ENCODE data around the gene FAF1. TPM values are rescaled to one million over a fixed set of nuclear protein-coding genes. Genes with fewer than 3 reads are reported as not detected.

Gene FAF1
- total RNA-seq, 2 experiments from 2014 or later = 42.3 to 114 TPM

DNA sequence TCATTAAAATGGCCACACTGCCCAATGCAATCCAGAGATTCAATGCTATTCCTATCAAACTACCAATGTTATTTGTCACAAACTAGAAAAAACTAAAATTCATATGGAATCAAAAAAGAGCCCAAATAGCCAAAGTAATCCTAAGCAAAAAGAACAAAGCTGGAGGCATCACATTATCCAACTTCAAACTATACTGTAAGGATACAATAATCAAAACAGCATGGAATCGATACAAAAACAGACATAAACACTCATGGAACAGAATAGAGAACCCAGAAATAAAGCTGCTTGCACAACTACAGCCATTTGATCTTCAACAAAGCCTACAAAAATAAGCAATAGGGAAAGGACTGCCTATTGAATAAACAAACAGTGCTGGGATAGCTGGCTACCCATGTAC is 100.4 kb downstream of the FAF1 start:
- POLR2A ChIA-PET = interaction anchor here (0.6 to 0.9 kb wide), 2 partner anchors 21 to 268 kb away, joined by 3 to 4 read pairs; no protein-coding TSS in a partner anchor
- BruUV-seq (replicated peaks) = no TSS peak

DNA sequence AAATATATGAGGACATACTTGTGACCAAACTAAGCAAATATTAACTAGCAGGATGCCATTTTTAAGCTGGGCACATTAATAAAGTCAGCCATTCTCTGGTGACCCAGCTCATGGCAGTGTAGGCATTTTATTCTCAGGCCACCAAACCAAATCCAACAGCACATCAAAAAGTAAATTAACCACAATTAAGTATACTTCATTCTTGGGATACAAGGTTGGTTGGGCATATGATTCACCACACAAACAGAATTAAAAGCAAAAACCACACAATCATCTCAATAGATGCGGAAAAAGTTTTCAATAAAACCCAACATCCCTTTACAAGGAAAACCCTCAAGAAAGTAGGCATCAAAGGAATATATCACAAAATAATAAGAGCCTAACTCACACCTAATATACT is 101.3 kb downstream of the FAF1 start:
- Histone ChIP-seq H2AFZ (ENCODE audit: low read length) (no peak overlapping the region), H3K4me2 (ENCODE audit: low read length) (no peak overlapping the region), H4K20me1 (ENCODE audit: insufficient read depth, low read length) (no peaks in the 10 kb centered on the region; the same call in 1 of the 2 replicates), H3K4me1 (ENCODE audit: insufficient read depth, low read length, poor library complexity, severe bottlenecking) (no peaks in the 10 kb centered on the region), H3K9me2 (ENCODE audit: insufficient read depth, low read length) (no peaks in the 10 kb centered on the region), H3K4me3 (ENCODE audit: low read depth, low read length, poor library complexity, severe bottlenecking) (no peak overlapping the region), H3K9me3 (ENCODE audit: low read length) (peaks cover 21% of the 10 kb centered on the region; the same call in 1 of the 2 replicates), H3K79me2 (ENCODE audit: insufficient read depth, low read depth, low read length) (peaks cover 68% of the 10 kb centered on the region), H3K36me3 (ENCODE audit: insufficient read depth, low read length) (peaks cover 8% of the 10 kb centered on the region), H3K27ac (ENCODE audit: low read depth, low read length, poor library complexity, severe bottlenecking) (no peak overlapping the region)
- ChIA-PET CTCF (ENCODE audit: unreplicated experiment) (no interaction called here), POLR2A (interaction anchor here (0.6 to 1.0 kb wide), 3 partner anchors 10 to 410 kb away, joined by 3 read pairs; no protein-coding TSS in a partner anchor)
- TF ChIP-seq CTCF (conservative IDR thresholded peaks at IDR 0.05; ENCODE audit: low read length) (no peak), EZH2phosphoT487 (IDR thresholded peaks at IDR 0.05; ENCODE audit: borderline replicate concordance, low read depth, low read length) (no peak)
- DNase-seq (ENCODE audit: low spot score) = no peak
- intact Hi-C loops (cut with micrococcal nuclease; ENCODE audit: unreplicated experiment) = no loop called here
- no TSS peak for BruUV-seq (replicated peaks)

More for the DNA sequence above, 100.4 kb downstream of the FAF1 start:
- Histone ChIP-seq H3K9me3 (ENCODE audit: low read length) (peaks cover 21% of the 10 kb centered on the region; the same call in 1 of the 2 replicates), H3K79me2 (ENCODE audit: insufficient read depth, low read depth, low read length) (peaks cover 68% of the 10 kb centered on the region), H3K4me1 (ENCODE audit: insufficient read depth, low read length, poor library complexity, severe bottlenecking) (no peaks in the 10 kb centered on the region), H4K20me1 (ENCODE audit: insufficient read depth, low read length) (no peaks in the 10 kb centered on the region; the same call in 1 of the 2 replicates), H3K36me3 (ENCODE audit: insufficient read depth, low read length) (peaks cover 8% of the 10 kb centered on the region), H3K4me2 (ENCODE audit: low read length) (no peak overlapping the region), H3K27ac (ENCODE audit: low read depth, low read length, poor library complexity, severe bottlenecking) (no peak overlapping the region), H2AFZ (ENCODE audit: low read length) (no peak overlapping the region), H3K9me2 (ENCODE audit: insufficient read depth, low read length) (no peaks in the 10 kb centered on the region), H3K4me3 (ENCODE audit: low read depth, low read length, poor library complexity, severe bottlenecking) (no peak overlapping the region)
- no peak for DNase-seq (ENCODE audit: low spot score)
- CTCF ChIA-PET (ENCODE audit: unreplicated experiment) = no interaction called here
- intact Hi-C loops (cut with micrococcal nuclease; ENCODE audit: unreplicated experiment) = no loop called here
- TF ChIP-seq CTCF (conservative IDR thresholded peaks at IDR 0.05; ENCODE audit: low read length) (no peak), EZH2phosphoT487 (IDR thresholded peaks at IDR 0.05; ENCODE audit: borderline replicate concordance, low read depth, low read length) (no peak)

DNA sequence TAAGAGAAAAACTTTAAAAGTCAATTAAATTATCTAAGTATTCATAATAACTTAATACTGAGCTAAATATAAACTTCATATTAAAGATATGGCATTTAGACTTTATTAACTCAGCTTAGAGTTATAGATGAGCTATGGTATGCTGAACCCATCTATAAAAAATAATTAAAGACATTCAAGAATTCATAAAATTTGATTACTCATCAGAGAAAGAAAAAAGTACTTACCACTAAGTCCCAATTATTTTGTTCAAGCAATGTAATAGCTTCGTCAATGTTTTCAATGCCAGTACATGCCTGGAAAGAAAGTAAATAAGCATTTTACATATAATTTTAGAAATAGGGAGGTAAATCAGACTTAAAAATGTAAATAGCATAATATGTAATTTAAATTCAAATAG is 102.4 kb downstream of the FAF1 start:
- Histone ChIP-seq H3K4me1 (ENCODE audit: insufficient read depth, low read length, poor library complexity, severe bottlenecking) (no peaks in the 10 kb centered on the region), H3K79me2 (ENCODE audit: insufficient read depth, low read depth, low read length) (peaks cover 60% of the 10 kb centered on the region), H2AFZ (ENCODE audit: low read length) (no peak overlapping the region), H3K9me2 (ENCODE audit: insufficient read depth, low read length) (no peaks in the 10 kb centered on the region), H3K4me3 (ENCODE audit: low read depth, low read length, poor library complexity, severe bottlenecking) (no peak overlapping the region), H3K9me3 (ENCODE audit: low read length) (peaks cover 21% of the 10 kb centered on the region; the same call in 1 of the 2 replicates), H3K36me3 (ENCODE audit: insufficient read depth, low read length) (peaks cover 12% of the 10 kb centered on the region), H4K20me1 (ENCODE audit: insufficient read depth, low read length) (no peaks in the 10 kb centered on the region; the same call in 1 of the 2 replicates), H3K27ac (ENCODE audit: low read depth, low read length, poor library complexity, severe bottlenecking) (no peak overlapping the region), H3K4me2 (ENCODE audit: low read length) (no peak overlapping the region)
- DNase-seq (ENCODE audit: low spot score) = no peak
- intact Hi-C loops (cut with micrococcal nuclease; ENCODE audit: unreplicated experiment) = no loop called here
- no TSS peak for BruUV-seq (replicated peaks)
- TF ChIP-seq EZH2phosphoT487 (IDR thresholded peaks at IDR 0.05; ENCODE audit: borderline replicate concordance, low read depth, low read length) (no peak), CTCF (conservative IDR thresholded peaks at IDR 0.05; ENCODE audit: low read length) (no peak)
- CTCF ChIA-PET (ENCODE audit: unreplicated experiment) = no interaction called here
- POLR2A ChIA-PET = interaction anchor here (0.5 to 1.0 kb wide), 6 partner anchors 9 to 176 kb away, joined by 3 to 4 read pairs (median 3); no protein-coding TSS in a partner anchor

Data from OCI-LY7 (cell line).